GM12872 (cell line): Measurements from ENCODE around the gene RAET1G.

Source experiments
- CTCF ChIP-seq: IDR thresholded peaks from 3 replicates; pipeline ENCODE4 v1.5.1; 2011; ENCODE audit warnings: low read depth, mild to moderate bottlenecking, low read length, moderate library complexity; ENCODE audit not compliant: insufficient read depth

Gene RAET1G

DNA sequence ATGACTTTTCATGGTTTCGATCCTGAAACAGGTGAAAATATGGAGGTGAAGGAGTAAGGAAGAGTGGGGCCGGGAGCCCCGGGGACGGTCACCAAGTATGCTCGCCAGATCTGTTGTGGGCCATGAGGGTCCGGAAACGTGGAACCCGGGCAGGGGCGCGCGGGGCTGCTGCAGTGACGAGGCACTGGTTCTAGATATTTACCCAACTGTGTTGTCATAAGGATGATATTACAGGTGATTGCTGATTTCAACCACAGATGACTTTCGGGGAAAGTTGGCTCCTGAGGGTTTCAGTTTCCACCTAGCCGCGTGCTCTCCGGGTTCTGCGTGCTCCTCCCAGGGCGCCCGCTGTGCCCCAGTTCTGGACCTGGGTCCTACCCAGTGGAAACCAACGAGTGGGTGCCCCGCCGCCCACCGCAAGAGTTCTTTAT is 12.2 kb downstream of the RAET1G start:
- TF ChIP-seq CTCF = no peak

GRCh38 chr6:149909701-149910470 is 13.0 kb downstream of the RAET1G start:
- TF ChIP-seq CTCF = no peak

DNA sequence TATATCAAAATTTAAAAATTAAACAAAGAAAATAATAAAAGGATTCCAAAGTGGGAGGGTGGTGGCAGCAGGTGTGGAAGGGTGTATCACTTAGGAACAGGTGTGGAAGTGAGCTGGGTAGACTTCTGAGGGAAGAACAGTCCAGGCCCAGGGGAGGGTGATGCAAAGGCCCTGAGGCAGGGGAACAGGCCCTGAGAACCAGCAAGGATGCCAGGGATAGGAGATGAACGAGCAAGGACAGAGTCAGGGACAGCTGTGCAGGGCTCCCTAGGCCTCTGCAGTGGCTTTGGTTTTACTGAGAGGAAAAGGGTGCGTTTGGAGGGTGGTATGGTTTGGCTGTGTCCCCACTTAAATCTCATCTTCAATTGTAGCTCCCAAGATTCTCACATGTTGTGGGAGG is 15.6 kb downstream of the RAET1G start:
- TF ChIP-seq CTCF = no peak

GRCh38 chr6:149906405-149906804 is 16.5 kb downstream of the RAET1G start:
- no peak for TF ChIP-seq CTCF

GRCh38 chr6:149905911-149906371 is 17.0 kb downstream of the RAET1G start:
- TF ChIP-seq CTCF = no peak

DNA sequence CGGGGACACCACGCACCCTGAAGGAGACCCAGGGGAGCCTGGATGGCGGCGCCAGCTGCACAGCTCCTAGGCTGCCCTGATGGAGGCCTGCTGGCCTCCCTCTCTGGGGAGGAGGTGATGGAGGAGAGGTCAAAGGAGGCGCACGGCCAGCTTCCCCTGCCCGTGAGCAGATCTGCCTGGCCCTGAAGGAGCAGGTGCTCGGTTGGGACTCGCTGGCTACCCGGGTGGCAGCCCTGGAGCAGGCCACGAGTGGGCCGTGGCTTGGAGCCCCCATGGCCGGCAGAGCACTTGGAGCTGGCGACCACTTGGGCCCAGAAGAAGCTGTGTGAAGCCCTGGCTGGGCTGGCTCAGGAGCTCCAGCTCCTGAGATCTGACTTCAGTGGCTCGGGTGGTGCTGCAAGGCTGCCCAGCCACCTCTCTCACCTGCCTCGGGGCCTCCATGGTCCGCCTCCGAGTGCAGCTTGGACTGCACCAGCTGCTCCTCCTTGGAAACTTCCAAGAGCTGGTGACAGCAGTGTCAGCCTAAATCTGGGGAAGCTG is 17.5 kb downstream of the RAET1G start:
- TF ChIP-seq CTCF = no peak

DNA sequence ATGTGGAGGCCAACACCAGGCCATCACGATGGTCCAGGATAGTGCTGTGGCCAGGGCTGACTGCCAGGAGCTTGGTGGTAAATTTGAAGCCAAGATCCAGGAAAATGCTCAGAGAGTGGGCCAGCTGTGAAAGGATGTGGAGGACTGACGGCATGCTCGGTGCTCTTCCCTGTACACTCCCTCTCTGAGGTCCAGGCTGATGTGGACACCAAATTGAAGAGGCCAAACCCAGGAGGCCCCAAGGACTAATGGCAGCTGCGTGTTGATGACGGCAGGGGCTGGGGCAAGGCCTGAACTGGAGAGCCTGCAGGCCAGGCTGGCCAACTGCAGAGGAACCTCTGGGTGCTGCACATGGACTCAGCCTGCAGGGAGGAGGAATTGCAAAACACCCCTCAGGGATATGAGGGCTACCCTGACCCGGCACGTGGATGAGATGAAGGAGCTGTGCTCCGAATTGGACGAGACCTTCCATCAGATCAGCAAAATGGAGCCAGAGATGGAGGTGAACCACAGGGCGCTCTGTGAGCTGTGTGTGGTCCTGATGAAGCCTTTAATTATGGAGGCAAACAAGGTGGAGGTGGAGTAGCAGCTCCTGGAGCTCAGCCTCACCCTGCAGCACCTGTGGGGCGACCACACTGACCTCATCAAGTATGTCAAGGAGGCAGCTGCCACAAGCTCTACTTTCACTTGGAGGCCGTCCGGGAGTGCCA is 18.1 kb downstream of the RAET1G start:
- TF ChIP-seq CTCF = no peak
